ENCODE measurements around the gene ARFRP1.

Gene ARFRP1

GRCh38 chr20:63694584-63695423 is 13.0 kb downstream of the ARFRP1 start:
- TF ChIP-seq ZNF274 (IDR thresholded peaks at IDR 0.05; ENCODE audit: low read depth, low read length), result no peak
- no peak for TF ChIP-seq SUZ12 (IDR thresholded peaks at IDR 0.05; ENCODE audit: extremely low read depth, insufficient read depth, insufficient read length)
- no peak for TF ChIP-seq YY1 (IDR thresholded peaks at IDR 0.05; ENCODE audit: insufficient read depth, insufficient read length)
- peaks cover 13% of the 10 kb centered on the region; the same call in 1 of the 2 replicates for H3K9me3 ChIP-seq (ENCODE audit: insufficient read depth, low read length)
- peaks cover 25% of the 10 kb centered on the region for H3K4me1 ChIP-seq (ENCODE audit: insufficient read depth, insufficient read length)
- DNase-seq (ENCODE audit: low read depth, low spot score), result no peak
- H3K9ac ChIP-seq (ENCODE audit: insufficient read length, low read depth), result no peak overlapping the region
- no peaks in the 10 kb centered on the region for H3K27me3 ChIP-seq (ENCODE audit: insufficient read depth, insufficient read length)
- H3K36me3 ChIP-seq (ENCODE audit: insufficient read depth, insufficient read length, low read length), result peaks cover 78% of the 10 kb centered on the region
- H3K4me3 ChIP-seq (ENCODE audit: insufficient read length, low read depth), result no peak overlapping the region

GRCh38 chr20:63693733-63694583 is 13.8 kb downstream of the ARFRP1 start:
- peaks cover 13% of the 10 kb centered on the region; the same call in 1 of the 2 replicates for H3K9me3 ChIP-seq (ENCODE audit: insufficient read depth, low read length)
- no peak for TF ChIP-seq SUZ12 (IDR thresholded peaks at IDR 0.05; ENCODE audit: extremely low read depth, insufficient read depth, insufficient read length)
- TF ChIP-seq ZNF274 (IDR thresholded peaks at IDR 0.05; ENCODE audit: low read depth, low read length), result no peak
- TF ChIP-seq YY1 (IDR thresholded peaks at IDR 0.05; ENCODE audit: insufficient read depth, insufficient read length), result no peak
- peaks cover 21% of the 10 kb centered on the region for H3K4me1 ChIP-seq (ENCODE audit: insufficient read depth, insufficient read length)
- no peak overlapping the region for H3K4me3 ChIP-seq (ENCODE audit: insufficient read length, low read depth)
- no peak for DNase-seq (ENCODE audit: low read depth, low spot score)
- H3K36me3 ChIP-seq (ENCODE audit: insufficient read depth, insufficient read length, low read length), result peaks cover 74% of the 10 kb centered on the region
- no peak overlapping the region for H3K9ac ChIP-seq (ENCODE audit: insufficient read length, low read depth)
- H3K27me3 ChIP-seq (ENCODE audit: insufficient read depth, insufficient read length), result no peaks in the 10 kb centered on the region

GRCh38 chr20:63693083-63693732 is 14.6 kb downstream of the ARFRP1 start:
- Histone ChIP-seq H3K27me3 (ENCODE audit: insufficient read depth, insufficient read length) (no peaks in the 10 kb centered on the region), H3K4me1 (ENCODE audit: insufficient read depth, insufficient read length) (peaks cover 17% of the 10 kb centered on the region), H3K36me3 (ENCODE audit: insufficient read depth, insufficient read length, low read length) (peaks cover 67% of the 10 kb centered on the region), H3K9me3 (ENCODE audit: insufficient read depth, low read length) (peaks cover 13% of the 10 kb centered on the region; the same call in 1 of the 2 replicates), H3K9ac (ENCODE audit: insufficient read length, low read depth) (no peak overlapping the region), H3K4me3 (ENCODE audit: insufficient read length, low read depth) (no peak overlapping the region)
- no peak for TF ChIP-seq ZNF274 (IDR thresholded peaks at IDR 0.05; ENCODE audit: low read depth, low read length)
- TF ChIP-seq SUZ12 (IDR thresholded peaks at IDR 0.05; ENCODE audit: extremely low read depth, insufficient read depth, insufficient read length), result no peak
- no peak for TF ChIP-seq YY1 (IDR thresholded peaks at IDR 0.05; ENCODE audit: insufficient read depth, insufficient read length)
- DNase-seq (ENCODE audit: low read depth, low spot score), result no peak

- no peak for DNase-seq (ENCODE audit: low read depth, low spot score)
- H3K27me3 ChIP-seq (ENCODE audit: insufficient read depth, insufficient read length), result no peaks in the 10 kb centered on the region
- H3K36me3 ChIP-seq (ENCODE audit: insufficient read depth, insufficient read length, low read length), result peaks cover 61% of the 10 kb centered on the region
- H3K4me1 ChIP-seq (ENCODE audit: insufficient read depth, insufficient read length), result peaks cover 14% of the 10 kb centered on the region
- H3K9ac ChIP-seq (ENCODE audit: insufficient read length, low read depth), result no peak overlapping the region
- no peak for TF ChIP-seq ZNF274 (IDR thresholded peaks at IDR 0.05; ENCODE audit: low read depth, low read length)
- no peak for TF ChIP-seq SUZ12 (IDR thresholded peaks at IDR 0.05; ENCODE audit: extremely low read depth, insufficient read depth, insufficient read length)
- TF ChIP-seq YY1 (IDR thresholded peaks at IDR 0.05; ENCODE audit: insufficient read depth, insufficient read length), result no peak
- H3K9me3 ChIP-seq (ENCODE audit: insufficient read depth, low read length), result peaks cover 13% of the 10 kb centered on the region; the same call in 1 of the 2 replicates
- H3K4me3 ChIP-seq (ENCODE audit: insufficient read length, low read depth), result no peak overlapping the region
These were observed 15.2 kb downstream of the ARFRP1 start for GRCh38 chr20:63692436-63693082.

- H3K9me3 ChIP-seq (ENCODE audit: insufficient read depth, low read length), result peaks cover 13% of the 10 kb centered on the region; the same call in 1 of the 2 replicates
- DNase-seq (ENCODE audit: low read depth, low spot score), result no peak
- peaks cover 17% of the 10 kb centered on the region for H3K4me1 ChIP-seq (ENCODE audit: insufficient read depth, insufficient read length)
- no peaks in the 10 kb centered on the region for H3K27me3 ChIP-seq (ENCODE audit: insufficient read depth, insufficient read length)
- peaks cover 60% of the 10 kb centered on the region for H3K36me3 ChIP-seq (ENCODE audit: insufficient read depth, insufficient read length, low read length)
- H3K4me3 ChIP-seq (ENCODE audit: insufficient read length, low read depth), result no peak overlapping the region
- no peak for TF ChIP-seq YY1 (IDR thresholded peaks at IDR 0.05; ENCODE audit: insufficient read depth, insufficient read length)
- no peak for TF ChIP-seq ZNF274 (IDR thresholded peaks at IDR 0.05; ENCODE audit: low read depth, low read length)
- TF ChIP-seq SUZ12 (IDR thresholded peaks at IDR 0.05; ENCODE audit: extremely low read depth, insufficient read depth, insufficient read length), result no peak
- no peak overlapping the region for H3K9ac ChIP-seq (ENCODE audit: insufficient read length, low read depth)
These were observed 15.9 kb downstream of the ARFRP1 start for GRCh38 chr20:63691711-63692435.
